Adrenal gland (tissue), 12 donors: ENCODE measurements around the gene PLCB1. TPM values are rescaled to one million over a fixed set of nuclear protein-coding genes. Genes with fewer than 3 reads are reported as not detected.

Experiments
- DNase-seq, 7 donors: peaks; one replicate each; pipeline ENCODE4 v3.0.0-alpha.2; 2019 to 2020
- H3K27ac ChIP-seq, 5 donors: fragments of 200-600 bp; sonication (generic) in 4 of 5; 1 replicate in 3 of 5; 2 replicates in 2 of 5; pipeline versions ENCODE4 v1.5.1 to v1.8.0; 2016 to 2020; ENCODE audit warnings: mild to moderate bottlenecking in 1 of 5
- H3K27me3 ChIP-seq: fragments of 200-600 bp; 2 replicates; pipeline ENCODE4 v1.8.0; 2021
- H3K36me3 ChIP-seq, 2 donors: fragments of 200-600 bp; replicated peaks in 1 of 2; 1 replicate in 1 of 2; 2 replicates in 1 of 2; pipeline versions ENCODE4 v1.5.1 to v1.8.0; 2018 to 2022
- H3K4me1 ChIP-seq, 2 donors: fragments of 200-600 bp; replicated peaks in 1 of 2; 1 replicate in 1 of 2; 2 replicates in 1 of 2; pipeline versions ENCODE4 v1.5.1 to v1.8.0; 2018 to 2021
- H3K4me3 ChIP-seq, 4 donors: fragments of 200-600 bp; sonication (generic) in 3 of 4; one replicate each; pipeline ENCODE4 v1.5.1; 2016 to 2018
- H3K9me3 ChIP-seq, 3 donors: fragments of 200-600 bp; sonication (generic) in 1 of 3; replicated peaks in 1 of 3; 1 replicate in 2 of 3; 2 replicates in 1 of 3; pipeline versions ENCODE4 v1.5.1 to v1.8.0; 2016 to 2021
- CTCF ChIP-seq, 6 experiments: fragments of 450-650 bp in 4 of 6; fragments of 200-600 bp in 2 of 6; sonication (generic) in 1 of 6; IDR thresholded peaks; 1 replicate in 5 of 6; 2 replicates in 1 of 6; pipeline versions ENCODE4 v1.5.1 to v1.8.0; 2016 to 2021; ENCODE audit warnings: antibody characterized with exemption in 6 of 6, mild to moderate bottlenecking in 2 of 6, moderate library complexity in 1 of 6
- POLR2A ChIP-seq, 2 donors: fragments of 450-650 bp; IDR thresholded peaks; one replicate each; pipeline ENCODE4 v1.6.1; 2017; ENCODE audit warnings: antibody characterized with exemption in 2 of 2, mild to moderate bottlenecking in 2 of 2, moderate library complexity in 1 of 2
- WGBS, 4 donors: extraction: QIAGEN DNeasy Blood & Tissue Kit in 2 of 4; methylation state at CpG; one replicate each; pipeline versions ENCODE4 v1.1.5 to v1.1.7; 2013 to 2017; 5-methylcytosine and 5-hydroxymethylcytosine counted together
- intact Hi-C, 2 donors: fragments of 100-400 bp; cut with DNase I; formaldehyde crosslinking; loops; one replicate each; pipeline versions ENCODE4 v1.14.1 to v1.15.0; 2022 to 2023
- polyA plus RNA-seq, 3 donors: library from polyadenylated mRNA; stranded (reverse); fragments of 200-250 nt in 2 of 3; fragments of 350-450 nt in 1 of 3; fragmentation: Illumina TruSeq in 1 of 3; extraction: RNeasy Lipid Tissue Mini Kit (QIAGEN cat#74804) in 1 of 3; gene quantifications; one replicate each; pipeline ENCODE4 v1.2.3, GENCODE V29; 2013 to 2014
- total RNA-seq, 9 donors: library from RNA; depleted of rRNA in 4 of 9; stranded (reverse); fragments of >200 nt in 4 of 9; fragments of 120-200 nt in 1 of 9; fragmentation: NEBNext Ultra II Directional in 1 of 9; extraction: Animal tissue kit (Norgen Biotek cat#: 25700) in 1 of 9; gene quantifications; one replicate each; pipeline versions ENCODE4 v1.1.0 to v1.2.4, GENCODE V29; 2013 to 2023
- donor health status: healthy with polysubstance abuse.
- donor health status: Bipolar disorder and iron deficiency.
- donor health status: DM: yes; HTN: yes; CAD: no.
- donor health status: DM: no; HTN: no; CAD: no.
- donor health status: DM: no; HTN: no; CAD: no.
- donor health status: DM: yes; HTN: yes; CAD: no.

The PLCB1 gene
- total and polyA plus RNA-seq, 12 donors: 7.7 to 56.6 (median 27.9) TPM

- no peak overlapping the region for H3K4me3 ChIP-seq
- no peaks in the 10 kb centered on the region for H3K4me1 ChIP-seq
- TF ChIP-seq CTCF (IDR thresholded peaks at IDR 0.05) (no peak), POLR2A (IDR thresholded peaks at IDR 0.05) (no peak)
- no peaks in the 10 kb centered on the region for H3K36me3 ChIP-seq
- no peak for DNase-seq
- intact Hi-C loops: loop anchor here in 1 of 2 donors (10.0 kb wide), 1 partner anchor 167 kb away; the partner anchor contains the start of gene PLCB1
- 91 to 95% (median 93%) methylated on average over 4 of the region's 4 CpGs for WGBS, 4 donors
- H3K9me3 ChIP-seq: no peaks in the 10 kb centered on the region
- H3K27me3 ChIP-seq: no peaks in the 10 kb centered on the region
- H3K27ac ChIP-seq: no peak overlapping the region
These were observed 169.6 kb downstream of the PLCB1 start for GRCh38 chr20:8301655-8302054.

GRCh38 chr20:8303651-8304050 is 171.6 kb downstream of the PLCB1 start:
- intact Hi-C loops: loop anchor here in 1 of 2 donors (10.0 kb wide), 1 partner anchor 169 kb away; the partner anchor contains the start of gene PLCB1
- Histone ChIP-seq H3K4me3 (no peak overlapping the region), H3K36me3 (no peaks in the 10 kb centered on the region), H3K27me3 (no peaks in the 10 kb centered on the region), H3K4me1 (no peaks in the 10 kb centered on the region), H3K27ac (no peak overlapping the region), H3K9me3 (no peaks in the 10 kb centered on the region)
- WGBS, 4 donors: 79 to 87% (median 84%) methylated on average over 3 of the region's 3 CpGs
- TF ChIP-seq POLR2A (IDR thresholded peaks at IDR 0.05): no peak
- TF ChIP-seq CTCF (IDR thresholded peaks at IDR 0.05): no peak
- no peak for DNase-seq

- intact Hi-C loops: loop anchor here in 1 of 2 donors (10.0 kb wide), 1 partner anchor 169 kb away; the partner anchor contains the start of gene PLCB1
- no peaks in the 10 kb centered on the region for H3K4me1 ChIP-seq
These were observed 172.2 kb downstream of the PLCB1 start for GRCh38 chr20:8304124-8304816.

More at GRCh38 chr20:8304124-8304816, 172.2 kb downstream of the PLCB1 start:
- no peak for TF ChIP-seq POLR2A (IDR thresholded peaks at IDR 0.05)
- no peak for TF ChIP-seq CTCF (IDR thresholded peaks at IDR 0.05)
- H3K27ac ChIP-seq: no peak overlapping the region
- no peaks in the 10 kb centered on the region for H3K36me3 ChIP-seq
- no peak overlapping the region for H3K4me3 ChIP-seq
- no peak for DNase-seq
- H3K27me3 ChIP-seq: no peaks in the 10 kb centered on the region
- 42 to 80% (median 64%) methylated on average over 1 of the region's 1 CpG for WGBS, 4 donors
- no peaks in the 10 kb centered on the region for H3K9me3 ChIP-seq
